ENCODE data around the gene TNP1. TPM values are rescaled to one million over a fixed set of nuclear protein-coding genes. Genes with fewer than 3 reads are reported as not detected.

Gene TNP1
- total and polyA plus RNA-seq, 2 donors from 2014 or later = not detected

GRCh38 chr2:216829533-216829932 lies 30.3 kb downstream of the TNP1 start:
- peaks cover 0 to 2% (median 0%) of the 10 kb centered on the region in 3 donors for H3K4me1 ChIP-seq (ENCODE audit: control insufficient read depth in 2 of 3, insufficient read depth in 2 of 3, low read depth in 1 of 3, low read length in 3 of 3)
- H3K9me3 ChIP-seq (ENCODE audit: control insufficient read depth in 2 of 3, insufficient read depth in 1 of 3, low read length in 3 of 3) = no peaks in the 10 kb centered on the region
- no peak for FAIRE-seq
- H3K27me3 ChIP-seq (ENCODE audit: control insufficient read depth, insufficient read depth, low read length) = no peaks in the 10 kb centered on the region
- no peak overlapping the region for H3K4me3 ChIP-seq (ENCODE audit: low read length in 3 of 3)
- H3K27ac ChIP-seq (ENCODE audit: low read depth in 2 of 2, low read length in 2 of 2) = no peak overlapping the region
- H3K36me3 ChIP-seq (ENCODE audit: control insufficient read depth in 2 of 3, insufficient read depth in 3 of 3, low read length in 3 of 3) = no peaks in the 10 kb centered on the region
- TF ChIP-seq, protein P1, sequence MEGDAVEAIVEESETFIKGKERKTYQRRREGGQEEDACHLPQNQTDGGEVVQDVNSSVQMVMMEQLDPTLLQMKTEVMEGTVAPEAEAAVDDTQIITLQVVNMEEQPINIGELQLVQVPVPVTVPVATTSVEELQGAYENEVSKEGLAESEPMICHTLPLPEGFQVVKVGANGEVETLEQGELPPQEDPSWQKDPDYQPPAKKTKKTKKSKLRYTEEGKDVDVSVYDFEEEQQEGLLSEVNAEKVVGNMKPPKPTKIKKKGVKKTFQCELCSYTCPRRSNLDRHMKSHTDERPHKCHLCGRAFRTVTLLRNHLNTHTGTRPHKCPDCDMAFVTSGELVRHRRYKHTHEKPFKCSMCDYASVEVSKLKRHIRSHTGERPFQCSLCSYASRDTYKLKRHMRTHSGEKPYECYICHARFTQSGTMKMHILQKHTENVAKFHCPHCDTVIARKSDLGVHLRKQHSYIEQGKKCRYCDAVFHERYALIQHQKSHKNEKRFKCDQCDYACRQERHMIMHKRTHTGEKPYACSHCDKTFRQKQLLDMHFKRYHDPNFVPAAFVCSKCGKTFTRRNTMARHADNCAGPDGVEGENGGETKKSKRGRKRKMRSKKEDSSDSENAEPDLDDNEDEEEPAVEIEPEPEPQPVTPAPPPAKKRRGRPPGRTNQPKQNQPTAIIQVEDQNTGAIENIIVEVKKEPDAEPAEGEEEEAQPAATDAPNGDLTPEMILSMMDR (IDR thresholded peaks at IDR 0.05; ENCODE audit: borderline replicate concordance, extremely low read depth, insufficient read depth) = no peak
- DNase-seq = peak in 3 of 5 donors; percentile 8 to 73 (median 42)
- no peak overlapping the region for H3K9ac ChIP-seq (ENCODE audit: low read length in 3 of 3)
- intact Hi-C loops (cut with DNase I) = no loop called here

- intact Hi-C loops (cut with DNase I) = no loop called here
- no peak overlapping the region for H3K27ac ChIP-seq (ENCODE audit: low read depth in 2 of 2, low read length in 2 of 2)
- H3K36me3 ChIP-seq (ENCODE audit: control insufficient read depth in 2 of 3, insufficient read depth in 3 of 3, low read length in 3 of 3) = no peaks in the 10 kb centered on the region
- no peak overlapping the region for H3K4me3 ChIP-seq (ENCODE audit: low read length in 3 of 3)
- H3K27me3 ChIP-seq (ENCODE audit: control insufficient read depth, insufficient read depth, low read length) = no peaks in the 10 kb centered on the region
- H3K9ac ChIP-seq (ENCODE audit: low read length in 3 of 3) = no peak overlapping the region
- TF ChIP-seq, protein P1 (IDR thresholded peaks at IDR 0.05; ENCODE audit: borderline replicate concordance, extremely low read depth, insufficient read depth) = no peak
- no peaks in the 10 kb centered on the region for H3K9me3 ChIP-seq (ENCODE audit: control insufficient read depth in 2 of 3, insufficient read depth in 1 of 3, low read length in 3 of 3)
- no peak for FAIRE-seq
- peaks cover 0 to 2% (median 0%) of the 10 kb centered on the region in 3 donors for H3K4me1 ChIP-seq (ENCODE audit: control insufficient read depth in 2 of 3, insufficient read depth in 2 of 3, low read depth in 1 of 3, low read length in 3 of 3)
- no peak for DNase-seq
Measured at GRCh38 chr2:216827073-216827720, 32.7 kb downstream of the TNP1 start.

- no peaks in the 10 kb centered on the region for H3K9me3 ChIP-seq (ENCODE audit: control insufficient read depth in 2 of 3, insufficient read depth in 1 of 3, low read length in 3 of 3)
- TF ChIP-seq, protein P1 (IDR thresholded peaks at IDR 0.05; ENCODE audit: borderline replicate concordance, extremely low read depth, insufficient read depth) = no peak
- no peak overlapping the region for H3K9ac ChIP-seq (ENCODE audit: low read length in 3 of 3)
- no peaks in the 10 kb centered on the region for H3K36me3 ChIP-seq (ENCODE audit: control insufficient read depth in 2 of 3, insufficient read depth in 3 of 3, low read length in 3 of 3)
- H3K27me3 ChIP-seq (ENCODE audit: control insufficient read depth, insufficient read depth, low read length) = no peaks in the 10 kb centered on the region
- no peaks in the 10 kb centered on the region for H3K4me1 ChIP-seq (ENCODE audit: control insufficient read depth in 2 of 3, insufficient read depth in 2 of 3, low read depth in 1 of 3, low read length in 3 of 3)
- intact Hi-C loops (cut with DNase I) = no loop called here
- H3K27ac ChIP-seq (ENCODE audit: low read depth in 2 of 2, low read length in 2 of 2) = no peak overlapping the region
- DNase-seq (no peak), FAIRE-seq (no peak)
- H3K4me3 ChIP-seq (ENCODE audit: low read length in 3 of 3) = no peak overlapping the region
Measured at GRCh38 chr2:216822470-216822869, 37.4 kb downstream of the TNP1 start.

DNA sequence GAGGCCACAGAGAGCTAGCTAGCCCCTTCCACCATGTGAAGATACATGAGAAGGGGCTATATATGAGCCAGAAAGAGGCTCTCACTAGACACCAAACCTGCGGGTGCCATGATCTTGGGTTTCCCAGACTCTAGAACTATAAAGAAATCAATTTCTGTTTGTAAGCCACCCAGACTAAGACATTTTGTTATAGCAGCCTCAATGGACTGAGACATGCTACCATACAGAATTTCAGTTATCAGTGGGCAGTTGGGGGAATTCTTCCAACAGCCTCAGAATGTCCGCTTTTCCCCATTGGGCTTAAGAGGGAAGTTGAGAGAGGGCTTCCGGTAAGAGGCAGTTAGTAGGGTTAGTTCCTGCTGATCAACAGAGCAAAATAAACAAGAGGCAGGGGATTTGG lies 39.2 kb downstream of the TNP1 start:
- Histone ChIP-seq H3K4me3 (ENCODE audit: low read length in 3 of 3) (no peak overlapping the region), H3K9me3 (ENCODE audit: control insufficient read depth in 2 of 3, insufficient read depth in 1 of 3, low read length in 3 of 3) (no peaks in the 10 kb centered on the region), H3K27me3 (ENCODE audit: control insufficient read depth, insufficient read depth, low read length) (no peaks in the 10 kb centered on the region), H3K36me3 (ENCODE audit: control insufficient read depth in 2 of 3, insufficient read depth in 3 of 3, low read length in 3 of 3) (no peaks in the 10 kb centered on the region), H3K4me1 (ENCODE audit: control insufficient read depth in 2 of 3, insufficient read depth in 2 of 3, low read depth in 1 of 3, low read length in 3 of 3) (no peaks in the 10 kb centered on the region), H3K27ac (ENCODE audit: low read depth in 2 of 2, low read length in 2 of 2) (no peak overlapping the region), H3K9ac (ENCODE audit: low read length in 3 of 3) (no peak overlapping the region)
- intact Hi-C loops (cut with DNase I) = no loop called here
- no peak for DNase-seq
- no peak for FAIRE-seq
- TF ChIP-seq, protein P1 (IDR thresholded peaks at IDR 0.05; ENCODE audit: borderline replicate concordance, extremely low read depth, insufficient read depth) = no peak
